Suprapubic skin (tissue), 4 donors: ENCODE results near the gene MYPOP. TPM values are rescaled to one million over a fixed set of nuclear protein-coding genes. Genes with fewer than 3 reads are reported as not detected.

Experiments
- DNase-seq, 2 donors: peaks; one replicate each; pipeline ENCODE4 v3.0.0-alpha.2; 2019; ENCODE audit warnings: low spot score in 2 of 2
- H3K27ac ChIP-seq: fragments of 200-600 bp; sonication (generic); one replicate; pipeline ENCODE4 v1.5.1; 2019
- H3K27me3 ChIP-seq: fragments of 200-600 bp; sonication (generic); one replicate; pipeline ENCODE4 v1.5.1; 2019
- H3K36me3 ChIP-seq: fragments of 200-600 bp; sonication (generic); one replicate; pipeline ENCODE4 v1.5.1; 2019
- H3K4me1 ChIP-seq: fragments of 200-600 bp; sonication (generic); one replicate; pipeline ENCODE4 v1.5.1; 2019
- H3K4me3 ChIP-seq: fragments of 200-600 bp; sonication (generic); one replicate; pipeline ENCODE4 v1.5.1; 2019; ENCODE audit warnings: mild to moderate bottlenecking
- H3K9me3 ChIP-seq: fragments of 200-600 bp; sonication (generic); one replicate; pipeline ENCODE4 v1.5.1; 2019
- EP300 ChIP-seq: sonication (generic); formaldehyde crosslinking; IDR thresholded peaks from one replicate; pipeline ENCODE4 v1.6.1; 2017; ENCODE audit warnings: antibody characterized with exemption
- POLR2A ChIP-seq, 2 donors: fragments of 450-650 bp; IDR thresholded peaks; one replicate each; pipeline ENCODE4 v1.6.1; 2017; ENCODE audit warnings: antibody characterized with exemption in 2 of 2, mild to moderate bottlenecking in 2 of 2, moderate library complexity in 2 of 2
- POLR2AphosphoS5 ChIP-seq, 3 donors: sonication (generic); formaldehyde crosslinking; IDR thresholded peaks; one replicate each; pipeline ENCODE4 v1.6.1; 2017; ENCODE audit warnings: antibody characterized with exemption in 3 of 3
- WGBS: methylation state at CpG from one replicate; pipeline ENCODE4 v1.1.5; 2018; 5-methylcytosine and 5-hydroxymethylcytosine counted together
- total RNA-seq, 4 donors: library from RNA; depleted of rRNA; stranded (reverse); fragments of >200 nt; gene quantifications; one replicate each; pipeline ENCODE4 v1.1.0, GENCODE V29; 2016
- TF ChIP-seq, protein P1 (sequence below), 2 donors: fragments of 200-600 bp in 1 of 2; fragments of 450-650 bp in 1 of 2; sonication (generic) in 1 of 2; IDR thresholded peaks; one replicate each; pipeline ENCODE4 v1.5.1; 2016 to 2019; ENCODE audit warnings: antibody characterized with exemption in 2 of 2, mild to moderate bottlenecking in 1 of 2, moderate library complexity in 1 of 2

MYPOP gene
- total RNA-seq, 4 donors from 2014 or later, result 4.4 to 9.4 (median 6.5) TPM

DNA sequence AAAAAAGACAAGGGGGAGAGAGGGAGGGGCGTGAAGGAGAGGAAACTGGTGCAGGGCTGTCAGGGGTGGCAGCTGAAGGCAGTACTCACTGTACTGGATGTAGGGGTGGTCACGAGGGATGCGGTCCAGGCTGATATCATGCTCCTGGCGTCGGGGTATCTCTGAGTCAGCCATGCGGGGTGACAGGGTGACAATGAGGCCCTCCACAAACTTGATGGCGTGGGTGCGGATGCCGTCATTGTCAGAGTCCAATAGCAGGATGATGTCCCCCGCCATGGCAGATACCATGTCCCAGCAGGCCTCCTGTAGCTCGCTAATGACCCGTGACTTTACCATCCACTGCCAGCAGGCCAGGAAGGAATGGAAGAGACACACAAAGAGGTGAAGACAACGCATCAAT is 54.8 kb downstream of the MYPOP start:
- WGBS, result 95% methylated on average over 9 of the region's 13 CpGs
- no peak for TF ChIP-seq POLR2AphosphoS5 (IDR thresholded peaks at IDR 0.05)
- TF ChIP-seq, protein P1, sequence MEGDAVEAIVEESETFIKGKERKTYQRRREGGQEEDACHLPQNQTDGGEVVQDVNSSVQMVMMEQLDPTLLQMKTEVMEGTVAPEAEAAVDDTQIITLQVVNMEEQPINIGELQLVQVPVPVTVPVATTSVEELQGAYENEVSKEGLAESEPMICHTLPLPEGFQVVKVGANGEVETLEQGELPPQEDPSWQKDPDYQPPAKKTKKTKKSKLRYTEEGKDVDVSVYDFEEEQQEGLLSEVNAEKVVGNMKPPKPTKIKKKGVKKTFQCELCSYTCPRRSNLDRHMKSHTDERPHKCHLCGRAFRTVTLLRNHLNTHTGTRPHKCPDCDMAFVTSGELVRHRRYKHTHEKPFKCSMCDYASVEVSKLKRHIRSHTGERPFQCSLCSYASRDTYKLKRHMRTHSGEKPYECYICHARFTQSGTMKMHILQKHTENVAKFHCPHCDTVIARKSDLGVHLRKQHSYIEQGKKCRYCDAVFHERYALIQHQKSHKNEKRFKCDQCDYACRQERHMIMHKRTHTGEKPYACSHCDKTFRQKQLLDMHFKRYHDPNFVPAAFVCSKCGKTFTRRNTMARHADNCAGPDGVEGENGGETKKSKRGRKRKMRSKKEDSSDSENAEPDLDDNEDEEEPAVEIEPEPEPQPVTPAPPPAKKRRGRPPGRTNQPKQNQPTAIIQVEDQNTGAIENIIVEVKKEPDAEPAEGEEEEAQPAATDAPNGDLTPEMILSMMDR (IDR thresholded peaks at IDR 0.05), result no peak

DNA sequence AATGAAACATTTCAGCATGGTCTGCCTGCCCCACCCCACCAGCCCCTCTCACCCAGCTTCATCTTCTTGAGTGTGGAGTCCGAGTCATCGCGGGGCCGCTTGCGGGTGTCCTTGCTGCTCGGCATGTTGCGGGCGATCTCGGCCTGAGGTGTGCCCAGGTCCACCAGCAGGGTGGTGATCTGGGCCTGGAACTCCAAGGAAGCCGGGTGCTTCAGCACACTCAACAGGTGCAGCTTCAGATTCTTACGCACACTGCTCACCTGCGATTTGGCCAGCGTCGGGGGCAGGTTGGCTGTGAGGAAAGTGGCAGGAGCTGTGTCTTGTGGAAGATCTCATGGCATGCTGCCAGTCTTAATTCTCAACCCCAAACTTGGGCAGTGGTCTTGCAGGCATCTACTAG is 60.2 kb downstream of the MYPOP start:
- TF ChIP-seq, protein P1 (IDR thresholded peaks at IDR 0.05), result no peak
- TF ChIP-seq POLR2AphosphoS5 (IDR thresholded peaks at IDR 0.05), result no peak
- no peak for TF ChIP-seq POLR2A (IDR thresholded peaks at IDR 0.05)
- no peak for TF ChIP-seq EP300
- H3K36me3 ChIP-seq, result peaks cover 97% of the 10 kb centered on the region
- H3K27me3 ChIP-seq, result no peaks in the 10 kb centered on the region
- WGBS, result 99% methylated on average over 9 of the region's 14 CpGs
- DNase-seq, result no peak
- H3K4me1 ChIP-seq, result no peaks in the 10 kb centered on the region
- H3K27ac ChIP-seq, result no peak overlapping the region
- no peaks in the 10 kb centered on the region for H3K9me3 ChIP-seq
- no peak overlapping the region for H3K4me3 ChIP-seq

More for the DNA sequence above, 54.8 kb downstream of the MYPOP start:
- DNase-seq, result no peak
- Histone ChIP-seq H3K27ac (no peak overlapping the region), H3K36me3 (peaks cover 99% of the 10 kb centered on the region), H3K9me3 (no peaks in the 10 kb centered on the region), H3K4me3 (no peak overlapping the region), H3K27me3 (no peaks in the 10 kb centered on the region), H3K4me1 (no peaks in the 10 kb centered on the region)

Other genes with a start within 250 kb of the MYPOP start
- 10 to 100 TPM in 1 of 4 donors, 1 to 10 TPM in 2, under 1 TPM in 1; 0.95 to 11.2 (median 1.6) TPM for gene GIPR, start 234.4 kb downstream of the MYPOP start, total RNA-seq
- 100 to 1,000 TPM in 3 of 4 donors, 10 to 100 TPM in 1; 80.9 to 160 (median 146) TPM for gene SNRPD2, start 210.7 kb downstream of the MYPOP start, total RNA-seq
- gene QPCTL, start 209.9 kb downstream of the MYPOP start, total RNA-seq, result 10 to 100 TPM in 1 of 4 donors, 1 to 10 TPM in 3; 5.9 to 11.4 (median 8.4) TPM
- gene FBXO46, start 171.7 kb downstream of the MYPOP start, total RNA-seq, result 10 to 100 TPM; 13.5 to 24.1 (median 15.7) TPM
- gene MEIOSIN, start 169.2 kb downstream of the MYPOP start, total RNA-seq, result not detected
- 10 to 100 TPM; 10.5 to 14.7 (median 14.3) TPM for gene SIX5, start 133.4 kb downstream of the MYPOP start, total RNA-seq
- 10 to 100 TPM; 15.0 to 27.3 (median 20.3) TPM for gene DMPK, start 120.1 kb downstream of the MYPOP start, total RNA-seq
- 10 to 100 TPM; 22.7 to 40.6 (median 32.0) TPM for gene DMWD, start 109.8 kb downstream of the MYPOP start, total RNA-seq
- under 1 TPM in 2 of 4 donors, not detected in 2; 0.38 to 0.68 TPM for gene RSPH6A, start 87.3 kb downstream of the MYPOP start, total RNA-seq
- 10 to 100 TPM; 32.8 to 76.3 (median 44.1) TPM for gene SYMPK, start 39.5 kb downstream of the MYPOP start, total RNA-seq
- gene FOXA3, start 38.3 kb downstream of the MYPOP start, total RNA-seq, result under 1 TPM in 1 of 4 donors, not detected in 3; 0.30 TPM
- 10 to 100 TPM; 24.7 to 36.9 (median 30.7) TPM for gene IRF2BP1, start 16.5 kb downstream of the MYPOP start, total RNA-seq
- gene NANOS2, start 12.2 kb upstream of the MYPOP start, total RNA-seq, result not detected
- under 1 TPM; 0.21 to 0.97 (median 0.55) TPM for gene NOVA2, start 71.3 kb upstream of the MYPOP start, total RNA-seq
- 10 to 100 TPM in 1 of 4 donors, 1 to 10 TPM in 3; 8.4 to 14.6 (median 9.5) TPM for gene CCDC61, start 92.9 kb upstream of the MYPOP start, total RNA-seq
- gene PGLYRP1, start 120.4 kb upstream of the MYPOP start, total RNA-seq, result not detected
- 10 to 100 TPM in 1 of 4 donors, 1 to 10 TPM in 3; 1.4 to 10.6 (median 5.5) TPM for gene IGFL4, start 138.4 kb upstream of the MYPOP start, total RNA-seq
- gene IGFL3, start 222.1 kb upstream of the MYPOP start, total RNA-seq, result 10 to 100 TPM; 10.2 to 49.4 (median 16.8) TPM
- 10 to 100 TPM; 10.1 to 39.2 (median 16.1) TPM for gene IGFL2, start 245.6 kb upstream of the MYPOP start, total RNA-seq